ENCODE measurements around the gene SEMA3E. TPM values are rescaled to one million over a fixed set of nuclear protein-coding genes. Genes with fewer than 3 reads are reported as not detected.

Gene SEMA3E
- total and polyA plus RNA-seq, 8 donors, result 2.1 to 38.0 (median 23.8) TPM

- ATAC-seq, result no peak
- TF ChIP-seq CTCF (IDR thresholded peaks at IDR 0.05), result no peak
- no peak overlapping the region for H3K27ac ChIP-seq
- H3K36me3 ChIP-seq, result no peaks in the 10 kb centered on the region
- no peaks in the 10 kb centered on the region for H3K4me1 ChIP-seq
- intact Hi-C loops (cut with DNase I), result no loop called here
- no peaks in the 10 kb centered on the region for H3K27me3 ChIP-seq
- no peak overlapping the region for H3K4me3 ChIP-seq
- DNase-seq, result no peak
- no peaks in the 10 kb centered on the region for H3K9me3 ChIP-seq
Measured at GRCh38 chr7:83326223-83326622, 322.7 kb downstream of the SEMA3E start.

DNA sequence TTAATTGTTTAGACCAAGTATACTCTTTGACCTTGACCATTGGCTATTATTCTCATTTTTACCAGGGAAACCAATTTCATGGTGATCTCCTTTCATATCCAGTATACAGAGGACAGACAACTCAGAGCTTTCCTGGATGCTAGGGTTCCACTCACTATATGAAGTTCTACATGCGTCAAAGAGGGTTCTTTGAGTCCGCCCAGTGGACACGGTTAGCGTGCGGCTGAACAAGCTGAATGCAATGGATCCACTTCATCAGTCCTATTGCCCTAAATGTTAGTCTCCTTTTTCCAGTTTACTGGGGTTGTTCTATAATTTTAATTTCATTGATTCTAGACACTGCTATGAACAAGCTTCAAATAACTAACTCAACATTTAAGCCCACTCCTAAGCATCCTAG is 323.9 kb downstream of the SEMA3E start:
- TF ChIP-seq CTCF (IDR thresholded peaks at IDR 0.05), result no peak

DNA sequence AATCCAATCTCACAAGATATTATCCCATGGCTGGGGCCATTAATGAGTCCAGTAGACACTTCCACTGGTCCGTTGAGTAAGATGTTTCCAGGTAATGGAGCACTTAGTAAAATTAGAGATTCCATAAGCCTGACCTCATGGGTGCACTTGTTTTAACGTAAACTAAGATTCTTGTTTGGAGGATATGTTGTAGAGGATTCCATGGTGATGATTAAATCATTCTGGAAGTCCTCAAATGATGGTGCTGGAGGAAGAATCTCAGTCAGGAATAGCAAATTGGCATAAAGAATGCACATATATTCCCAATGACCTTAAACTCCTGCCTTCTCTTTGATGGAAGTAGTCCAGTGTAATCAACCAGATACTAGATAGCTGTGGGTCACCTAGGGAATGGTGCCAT is 324.3 kb downstream of the SEMA3E start:
- H3K36me3 ChIP-seq, result no peaks in the 10 kb centered on the region
- no peak overlapping the region for H3K27ac ChIP-seq
- H3K27me3 ChIP-seq, result no peaks in the 10 kb centered on the region
- no peak overlapping the region for H3K4me3 ChIP-seq
- intact Hi-C loops (cut with DNase I), result no loop called here
- no peaks in the 10 kb centered on the region for H3K9me3 ChIP-seq
- no peak for DNase-seq
- no peak for TF ChIP-seq CTCF (IDR thresholded peaks at IDR 0.05)
- no peak for ATAC-seq
- no peaks in the 10 kb centered on the region for H3K4me1 ChIP-seq

More for the DNA sequence above, 323.9 kb downstream of the SEMA3E start:
- intact Hi-C loops (cut with DNase I), result no loop called here
- Histone ChIP-seq H3K4me1 (no peaks in the 10 kb centered on the region), H3K27me3 (no peaks in the 10 kb centered on the region), H3K4me3 (no peak overlapping the region), H3K27ac (no peak overlapping the region), H3K36me3 (no peaks in the 10 kb centered on the region), H3K9me3 (no peaks in the 10 kb centered on the region)
- DNase-seq (peak in 1 of 4 donors; percentile 6), ATAC-seq (no peak)

GRCh38 chr7:83321011-83321410 is 327.9 kb downstream of the SEMA3E start:
- Histone ChIP-seq H3K36me3 (no peaks in the 10 kb centered on the region), H3K9me3 (no peaks in the 10 kb centered on the region), H3K4me3 (no peak overlapping the region), H3K27me3 (no peaks in the 10 kb centered on the region), H3K27ac (no peak overlapping the region), H3K4me1 (no peaks in the 10 kb centered on the region)
- DNase-seq (no peak), ATAC-seq (no peak)
- no peak for TF ChIP-seq CTCF (IDR thresholded peaks at IDR 0.05)
- intact Hi-C loops (cut with DNase I), result no loop called here

DNA sequence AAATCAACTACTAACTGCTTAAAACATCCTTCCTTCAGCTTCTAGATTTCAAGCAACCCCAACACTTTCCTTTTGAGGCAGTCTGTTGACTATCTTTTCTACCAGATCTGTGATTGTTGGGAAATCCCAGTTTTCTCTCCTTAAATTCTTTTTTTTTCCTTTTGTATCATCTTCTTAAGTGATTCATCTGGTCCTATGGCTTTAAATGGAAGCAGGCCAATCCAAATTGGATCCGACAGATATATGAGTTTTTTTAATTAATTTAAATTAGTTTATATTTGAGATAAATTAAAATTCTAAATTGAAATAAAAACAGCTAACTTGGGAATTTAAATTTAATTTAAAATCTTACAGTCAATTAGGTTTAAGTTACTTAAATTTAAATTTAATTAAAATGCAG is 335.0 kb downstream of the SEMA3E start:
- ATAC-seq (no peak), DNase-seq (no peak)
- no peaks in the 10 kb centered on the region for H3K27me3 ChIP-seq
- TF ChIP-seq CTCF (IDR thresholded peaks at IDR 0.05), result no peak
- H3K4me3 ChIP-seq, result no peak overlapping the region
- no peaks in the 10 kb centered on the region for H3K4me1 ChIP-seq
- H3K27ac ChIP-seq, result no peak overlapping the region
- intact Hi-C loops (cut with DNase I), result no loop called here
- H3K36me3 ChIP-seq, result no peaks in the 10 kb centered on the region
- H3K9me3 ChIP-seq, result no peaks in the 10 kb centered on the region
